Testis (tissue), 3 donors: ENCODE measurements around the gene LRFN2. TPM values are rescaled to one million over a fixed set of nuclear protein-coding genes. Genes with fewer than 3 reads are reported as not detected.

Source experiments
- DNase-seq: peaks from one replicate; pipeline ENCODE4 v3.0.0-alpha.2; 2019
- H3K27ac ChIP-seq, 2 donors: fragments of 200-600 bp; sonication (generic); one replicate each; pipeline ENCODE4 v1.5.1; 2019
- H3K27me3 ChIP-seq: fragments of 200-600 bp; sonication (generic); one replicate; pipeline ENCODE4 v1.5.1; 2019
- H3K36me3 ChIP-seq: fragments of 200-600 bp; sonication (generic); one replicate; pipeline ENCODE4 v1.5.1; 2017; ENCODE audit warnings: low read depth; ENCODE audit errors: missing control alignments
- H3K4me1 ChIP-seq: fragments of 200-600 bp; sonication (generic); one replicate; pipeline ENCODE4 v1.5.1; 2019
- H3K4me3 ChIP-seq, 2 donors: fragments of 200-600 bp; sonication (generic); one replicate each; pipeline ENCODE4 v1.5.1; 2017 to 2019
- H3K9me3 ChIP-seq: fragments of 200-600 bp; sonication (generic); one replicate; pipeline ENCODE4 v1.5.1; 2017
- POLR2A ChIP-seq: fragments of 450-650 bp; IDR thresholded peaks from one replicate; pipeline ENCODE4 v1.6.1; 2017; ENCODE audit warnings: antibody characterized with exemption, mild to moderate bottlenecking, moderate library complexity
- WGBS, 2 donors: methylation state at CpG; one replicate each; pipeline ENCODE4 v1.1.5; 2018; 5-methylcytosine and 5-hydroxymethylcytosine counted together
- intact Hi-C: fragments of 100-400 bp; cut with DNase I; formaldehyde crosslinking; loops from one replicate; pipeline ENCODE4 v1.15.1; 2023; ENCODE audit warnings: low total_unique reads
- polyA plus RNA-seq: library from polyadenylated mRNA; stranded (reverse); fragments of 350-450 nt; fragmentation: Illumina TruSeq; extraction: RNeasy Lipid Tissue Mini Kit (QIAGEN cat#74804); gene quantifications from one replicate; pipeline ENCODE4 v1.2.3, GENCODE V29; 2014; ENCODE audit warnings: low read depth, low replicate concordance; ENCODE audit not compliant: insufficient read depth
- total RNA-seq, 2 donors: library from RNA; depleted of rRNA; stranded (reverse); fragments of >200 nt; gene quantifications; one replicate each; pipeline ENCODE4 v1.2.3, GENCODE V29; 2016
- TF ChIP-seq, protein P1 (sequence below), 3 experiments: fragments of 450-650 bp in 2 of 3; fragments of 200-600 bp in 1 of 3; sonication (generic) in 1 of 3; IDR thresholded peaks; one replicate each; pipeline ENCODE4 v1.5.1; 2016 to 2019; ENCODE audit warnings: antibody characterized with exemption in 3 of 3, mild to moderate bottlenecking in 2 of 3, moderate library complexity in 1 of 3

The LRFN2 gene
- total and polyA plus RNA-seq, 3 donors from 2014 or later = 1.1 to 3.3 (median 1.6) TPM

DNA sequence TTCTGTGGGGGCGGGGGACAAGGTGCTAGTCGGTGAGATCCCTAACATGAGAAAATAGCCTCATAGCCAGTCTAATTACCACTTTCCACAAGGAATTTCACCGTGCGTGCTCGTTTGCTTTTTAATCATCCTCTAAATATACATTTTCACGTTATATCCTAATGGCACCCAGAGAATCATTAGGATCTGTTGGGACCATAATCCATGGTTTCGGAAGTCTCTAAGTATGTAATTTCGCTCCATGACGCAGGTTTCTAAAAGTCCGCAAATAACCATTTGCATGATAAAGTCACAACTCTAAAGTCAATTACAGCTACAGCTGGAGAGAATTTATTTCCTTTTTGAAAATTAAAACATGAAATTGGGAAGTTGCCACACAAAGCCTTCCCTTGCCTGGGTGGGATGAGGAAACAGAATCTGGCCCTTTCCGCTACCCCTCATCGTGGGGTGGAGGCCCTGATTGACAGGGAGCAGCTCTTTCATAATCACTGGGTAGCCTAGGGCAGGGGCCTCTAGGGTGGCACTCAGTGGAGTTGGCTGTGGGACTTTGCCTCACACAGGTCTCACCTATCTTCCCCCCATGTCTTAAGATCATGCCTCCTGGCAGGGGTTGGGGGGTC lies 81.9 kb downstream of the LRFN2 start:
- DNase-seq = no peak
- Histone ChIP-seq H3K4me1 (no peaks in the 10 kb centered on the region), H3K9me3 (no peaks in the 10 kb centered on the region), H3K27ac (no peak overlapping the region), H3K36me3 (no peaks in the 10 kb centered on the region), H3K4me3 (no peak overlapping the region), H3K27me3 (no peaks in the 10 kb centered on the region)
- 90% methylated on average over 12 of the region's 12 CpGs for WGBS, 2 donors
- intact Hi-C loops = no loop called here
- TF ChIP-seq, protein P1, sequence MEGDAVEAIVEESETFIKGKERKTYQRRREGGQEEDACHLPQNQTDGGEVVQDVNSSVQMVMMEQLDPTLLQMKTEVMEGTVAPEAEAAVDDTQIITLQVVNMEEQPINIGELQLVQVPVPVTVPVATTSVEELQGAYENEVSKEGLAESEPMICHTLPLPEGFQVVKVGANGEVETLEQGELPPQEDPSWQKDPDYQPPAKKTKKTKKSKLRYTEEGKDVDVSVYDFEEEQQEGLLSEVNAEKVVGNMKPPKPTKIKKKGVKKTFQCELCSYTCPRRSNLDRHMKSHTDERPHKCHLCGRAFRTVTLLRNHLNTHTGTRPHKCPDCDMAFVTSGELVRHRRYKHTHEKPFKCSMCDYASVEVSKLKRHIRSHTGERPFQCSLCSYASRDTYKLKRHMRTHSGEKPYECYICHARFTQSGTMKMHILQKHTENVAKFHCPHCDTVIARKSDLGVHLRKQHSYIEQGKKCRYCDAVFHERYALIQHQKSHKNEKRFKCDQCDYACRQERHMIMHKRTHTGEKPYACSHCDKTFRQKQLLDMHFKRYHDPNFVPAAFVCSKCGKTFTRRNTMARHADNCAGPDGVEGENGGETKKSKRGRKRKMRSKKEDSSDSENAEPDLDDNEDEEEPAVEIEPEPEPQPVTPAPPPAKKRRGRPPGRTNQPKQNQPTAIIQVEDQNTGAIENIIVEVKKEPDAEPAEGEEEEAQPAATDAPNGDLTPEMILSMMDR (IDR thresholded peaks at IDR 0.05) = no peak
- TF ChIP-seq POLR2A = no peak

GRCh38 chr6:40504274-40504673 lies 82.9 kb downstream of the LRFN2 start:
- Histone ChIP-seq H3K4me1 (no peaks in the 10 kb centered on the region), H3K27ac (no peak overlapping the region), H3K9me3 (no peaks in the 10 kb centered on the region), H3K36me3 (no peaks in the 10 kb centered on the region), H3K4me3 (no peak overlapping the region), H3K27me3 (no peaks in the 10 kb centered on the region)
- DNase-seq = no peak
- WGBS, 2 donors = 79 to 90% methylated on average over 3 of the region's 3 CpGs
- no peak for TF ChIP-seq POLR2A
- TF ChIP-seq, protein P1 (IDR thresholded peaks at IDR 0.05) = no peak
- intact Hi-C loops = no loop called here

GRCh38 chr6:40500227-40500626 lies 86.9 kb downstream of the LRFN2 start:
- WGBS, 2 donors = 64 to 74% methylated on average over 4 of the region's 4 CpGs

GRCh38 chr6:40499215-40499614 lies 87.9 kb downstream of the LRFN2 start:
- TF ChIP-seq POLR2A = no peak
- TF ChIP-seq, protein P1 (IDR thresholded peaks at IDR 0.05) = no peak
- Histone ChIP-seq H3K9me3 (no peaks in the 10 kb centered on the region), H3K27ac (no peak overlapping the region), H3K4me1 (no peaks in the 10 kb centered on the region), H3K4me3 (no peak overlapping the region), H3K36me3 (no peaks in the 10 kb centered on the region), H3K27me3 (no peaks in the 10 kb centered on the region)
- intact Hi-C loops = no loop called here
- WGBS, 2 donors = 49 to 55% methylated on average over 8 of the region's 8 CpGs
- DNase-seq = no peak

More at GRCh38 chr6:40500227-40500626, 86.9 kb downstream of the LRFN2 start:
- DNase-seq = no peak
- no peaks in the 10 kb centered on the region for H3K9me3 ChIP-seq
- no peaks in the 10 kb centered on the region for H3K4me1 ChIP-seq
- no peak overlapping the region for H3K27ac ChIP-seq
- TF ChIP-seq POLR2A = no peak
- TF ChIP-seq, protein P1 (IDR thresholded peaks at IDR 0.05) = no peak
- H3K27me3 ChIP-seq = no peaks in the 10 kb centered on the region
- H3K36me3 ChIP-seq = no peaks in the 10 kb centered on the region
- intact Hi-C loops = no loop called here
- no peak overlapping the region for H3K4me3 ChIP-seq

GRCh38 chr6:40498148-40498547 lies 89.0 kb downstream of the LRFN2 start:
- H3K9me3 ChIP-seq = no peaks in the 10 kb centered on the region
- no peak overlapping the region for H3K27ac ChIP-seq
- TF ChIP-seq POLR2A = no peak
- TF ChIP-seq, protein P1 (IDR thresholded peaks at IDR 0.05) = no peak
- H3K4me1 ChIP-seq = no peaks in the 10 kb centered on the region
- no peaks in the 10 kb centered on the region for H3K36me3 ChIP-seq
- no peak for DNase-seq
- intact Hi-C loops = no loop called here
- no peaks in the 10 kb centered on the region for H3K27me3 ChIP-seq
- WGBS, 2 donors = 73 to 92% methylated on average over 1 of the region's 1 CpG
- H3K4me3 ChIP-seq = no peak overlapping the region
